Prostate gland (tissue), 2 donors: ENCODE measurements around the gene VKORC1L1.
"Not testable (repeated sequence)": the region's sequence is repeated elsewhere in the genome, so short reads cannot be mapped to it uniquely, and the experiment has no call there.

Experiments
- POLR2A ChIP-seq: fragments of 450-650 bp; IDR thresholded peaks from one replicate; pipeline ENCODE4 v1.6.1; 2016; ENCODE audit warnings: antibody characterized with exemption, mild to moderate bottlenecking
- TF ChIP-seq, protein P1 (sequence below), 4 experiments: fragments of 200-600 bp in 2 of 4; fragments of 450-650 bp in 2 of 4; sonication (generic) in 2 of 4; IDR thresholded peaks; 1 replicate in 3 of 4; 2 replicates in 1 of 4; pipeline ENCODE4 v1.5.1; 2016 to 2019; ENCODE audit warnings: antibody characterized with exemption in 4 of 4, mild to moderate bottlenecking in 2 of 4, moderate library complexity in 2 of 4

DNA sequence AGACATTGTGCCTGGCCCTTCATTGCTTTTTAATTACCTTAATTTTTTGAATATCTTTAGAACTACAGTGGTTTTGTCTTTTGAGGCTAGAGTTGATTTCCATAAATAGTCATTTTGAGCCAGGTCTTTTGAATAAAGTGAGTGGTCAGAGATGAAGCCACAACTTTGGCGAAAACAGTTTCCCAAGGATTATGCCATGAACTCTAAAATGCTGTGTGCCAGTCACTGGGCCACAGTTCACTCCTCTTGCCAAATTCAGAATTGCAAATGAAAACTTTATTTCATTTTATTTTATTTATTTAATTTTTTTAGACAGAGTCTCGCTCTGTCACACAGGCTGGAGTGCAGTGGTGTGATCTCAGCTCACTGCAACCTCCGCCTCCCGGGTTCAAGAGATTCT, 14.2 kb upstream of the VKORC1L1 start:
- TF ChIP-seq, protein P1, sequence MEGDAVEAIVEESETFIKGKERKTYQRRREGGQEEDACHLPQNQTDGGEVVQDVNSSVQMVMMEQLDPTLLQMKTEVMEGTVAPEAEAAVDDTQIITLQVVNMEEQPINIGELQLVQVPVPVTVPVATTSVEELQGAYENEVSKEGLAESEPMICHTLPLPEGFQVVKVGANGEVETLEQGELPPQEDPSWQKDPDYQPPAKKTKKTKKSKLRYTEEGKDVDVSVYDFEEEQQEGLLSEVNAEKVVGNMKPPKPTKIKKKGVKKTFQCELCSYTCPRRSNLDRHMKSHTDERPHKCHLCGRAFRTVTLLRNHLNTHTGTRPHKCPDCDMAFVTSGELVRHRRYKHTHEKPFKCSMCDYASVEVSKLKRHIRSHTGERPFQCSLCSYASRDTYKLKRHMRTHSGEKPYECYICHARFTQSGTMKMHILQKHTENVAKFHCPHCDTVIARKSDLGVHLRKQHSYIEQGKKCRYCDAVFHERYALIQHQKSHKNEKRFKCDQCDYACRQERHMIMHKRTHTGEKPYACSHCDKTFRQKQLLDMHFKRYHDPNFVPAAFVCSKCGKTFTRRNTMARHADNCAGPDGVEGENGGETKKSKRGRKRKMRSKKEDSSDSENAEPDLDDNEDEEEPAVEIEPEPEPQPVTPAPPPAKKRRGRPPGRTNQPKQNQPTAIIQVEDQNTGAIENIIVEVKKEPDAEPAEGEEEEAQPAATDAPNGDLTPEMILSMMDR (IDR thresholded peaks at IDR 0.05) = not testable (repeated sequence)
- TF ChIP-seq POLR2A = not testable (repeated sequence)
